ENCODE results near the gene CRYBA4.

Gene CRYBA4

GRCh38 chr22:26660961-26661578, 39.3 kb downstream of the CRYBA4 start:
- DNase-seq (ENCODE audit: low spot score), result no peak

- DNase-seq (ENCODE audit: low spot score), result no peak
Measured at GRCh38 chr22:26662160-26662559, 40.4 kb downstream of the CRYBA4 start.

GRCh38 chr22:26663374-26663923, 41.7 kb downstream of the CRYBA4 start:
- no peak for DNase-seq (ENCODE audit: low spot score)

GRCh38 chr22:26665813-26666231, 44.1 kb downstream of the CRYBA4 start:
- no peak for DNase-seq (ENCODE audit: low spot score)

GRCh38 chr22:26667140-26667539, 45.4 kb downstream of the CRYBA4 start:
- DNase-seq (ENCODE audit: low spot score), result no peak

- no peak for DNase-seq (ENCODE audit: low spot score)
Measured at GRCh38 chr22:26669060-26669481, 47.3 kb downstream of the CRYBA4 start.

- no peak for DNase-seq (ENCODE audit: low spot score)
Measured at GRCh38 chr22:26670459-26670858, 48.7 kb downstream of the CRYBA4 start.

- no peak for DNase-seq (ENCODE audit: low spot score)
Measured at GRCh38 chr22:26671317-26672059, 49.7 kb downstream of the CRYBA4 start.

GRCh38 chr22:26672060-26672471, 50.3 kb downstream of the CRYBA4 start:
- no peak for DNase-seq (ENCODE audit: low spot score)

- DNase-seq (ENCODE audit: low spot score), result peak; percentile 99
Measured at GRCh38 chr22:26672590-26673468, 51.1 kb downstream of the CRYBA4 start.

GRCh38 chr22:26673486-26673885, 51.7 kb downstream of the CRYBA4 start:
- DNase-seq (ENCODE audit: low spot score), result peak; percentile 46

- DNase-seq (ENCODE audit: low spot score), result no peak
Measured at GRCh38 chr22:26674211-26675190, 52.7 kb downstream of the CRYBA4 start.

GRCh38 chr22:26675687-26676268, 54.0 kb downstream of the CRYBA4 start:
- DNase-seq (ENCODE audit: low spot score), result no peak

GRCh38 chr22:26677217-26677616, 55.5 kb downstream of the CRYBA4 start:
- DNase-seq (ENCODE audit: low spot score), result no peak

GRCh38 chr22:26679003-26679629, 57.4 kb downstream of the CRYBA4 start:
- peak; percentile 86 for DNase-seq (ENCODE audit: low spot score)
